IMR-90 (cell line): ENCODE results near the gene ANKS4B. TPM values are rescaled to one million over a fixed set of nuclear protein-coding genes. Genes with fewer than 3 reads are reported as not detected.

Experiments used
- ATAC-seq: fragments of 200-7000 bp; cut with Tn5 transposase; 2 replicates; pipeline ENCODE4 v1.9.1; 2020; ENCODE audit warnings: low read depth, mild to moderate bottlenecking, moderate library complexity
- BruUV-seq: library from RNA; stranded (reverse); fragments of 400-500 nt; replicated peaks from 2 replicates; lab custom pipeline; 2021; lab: Mats Ljungman, UMichigan
- CTCF ChIA-PET: fragments of 300-600 bp; formaldehyde crosslinking; extraction: SDS; loops from one replicate; lab custom pipeline; 2021; ENCODE audit warnings: antibody characterized with exemption; lab: Yijun Ruan, JAX
- POLR2A ChIA-PET: fragments of 300-600 bp; sonication (Branson Sonifier 250); formaldehyde crosslinking; loops from one replicate; lab custom pipeline; 2022; ENCODE audit warnings: antibody characterized with exemption; ENCODE audit not compliant: unreplicated experiment; lab: Charles Lee
- DNase-seq: peaks from one replicate; pipeline ENCODE4 v3.0.0; 2013
- H2AFZ ChIP-seq: replicated peaks from 2 replicates; pipeline ENCODE3; 2013; ENCODE audit warnings: low read length, mild to moderate bottlenecking; ENCODE audit not compliant: poor library complexity
- H2AK5ac ChIP-seq: 2 replicates; pipeline ENCODE4 v1.6.1; 2013; ENCODE audit warnings: low read depth, low read length, inconsistent platforms
- H2AK9ac ChIP-seq: replicated peaks from 2 replicates; pipeline ENCODE3; 2013; ENCODE audit warnings: mild to moderate bottlenecking, low read depth, low read length, moderate library complexity; ENCODE audit not compliant: poor library complexity
- H2BK120ac ChIP-seq: 2 replicates; pipeline ENCODE4 v1.6.1; 2013; ENCODE audit warnings: low read depth, low read length, inconsistent platforms
- H2BK15ac ChIP-seq: 3 replicates; pipeline ENCODE4 v1.6.1; 2013; ENCODE audit warnings: low read depth, low read length, inconsistent platforms
- H2BK20ac ChIP-seq: 2 replicates; pipeline ENCODE4 v1.6.1; 2013; ENCODE audit warnings: low read depth, mild to moderate bottlenecking, inconsistent platforms, low read length, moderate library complexity
- H2BK5ac ChIP-seq: 2 replicates; pipeline ENCODE4 v1.6.1; 2013; ENCODE audit warnings: mild to moderate bottlenecking, low read depth, low read length, inconsistent platforms; ENCODE audit not compliant: poor library complexity, severe bottlenecking
- H3K14ac ChIP-seq: replicated peaks from 2 replicates; pipeline ENCODE4 v1.6.1; 2013; ENCODE audit warnings: low read depth, low read length, inconsistent platforms
- H3K18ac ChIP-seq: 2 replicates; pipeline ENCODE4 v1.6.1; 2013; ENCODE audit warnings: low read depth, low read length, control low read depth
- H3K23ac ChIP-seq: 2 replicates; pipeline ENCODE4 v1.6.1; 2013; ENCODE audit warnings: low read depth, low read length, inconsistent platforms
- H3K27ac ChIP-seq: 2 replicates; pipeline ENCODE4 v1.5.1; 2013; ENCODE audit warnings: mild to moderate bottlenecking, control low read depth, low read length; ENCODE audit not compliant: insufficient read depth
- H3K27me3 ChIP-seq: 2 replicates; pipeline ENCODE4 v1.6.1; 2013; ENCODE audit warnings: low read length; ENCODE audit not compliant: control insufficient read depth, insufficient read depth
- H3K36me3 ChIP-seq: 2 replicates; pipeline ENCODE4 v1.6.1; 2013; ENCODE audit warnings: low read length, mixed read lengths; ENCODE audit not compliant: control insufficient read depth, insufficient read depth
- H3K4ac ChIP-seq: 2 replicates; pipeline ENCODE4 v1.6.1; 2013; ENCODE audit warnings: low read depth, low read length, inconsistent platforms
- H3K4me1 ChIP-seq: 2 replicates; pipeline ENCODE4 v1.6.1; 2013; ENCODE audit warnings: low read length, mixed read lengths; ENCODE audit not compliant: control insufficient read depth, insufficient read depth
- H3K4me2 ChIP-seq: 2 replicates; pipeline ENCODE4 v1.6.1; 2013; ENCODE audit warnings: low read depth, mild to moderate bottlenecking, control low read depth, low read length, moderate library complexity
- H3K4me3 ChIP-seq: 2 replicates; pipeline ENCODE4 v1.5.1; 2013; ENCODE audit warnings: low read depth, mild to moderate bottlenecking, control low read depth, low read length, moderate library complexity; ENCODE audit not compliant: insufficient read depth
- H3K56ac ChIP-seq: 2 replicates; pipeline ENCODE4 v1.6.1; 2013; ENCODE audit warnings: low read length, inconsistent platforms; ENCODE audit not compliant: insufficient read depth; ENCODE audit errors: extremely low read depth
- H3K79me1 ChIP-seq, 2 experiments: 2 replicates each; pipeline ENCODE4 v1.6.1; 2013; ENCODE audit warnings: low read length in 2 of 2, inconsistent platforms in 1 of 2, low read depth in 1 of 2
- H3K9ac ChIP-seq: 2 replicates; pipeline ENCODE4 v1.6.1; 2013; ENCODE audit warnings: low read depth, low read length, control low read depth
- H3K9me1 ChIP-seq: 2 replicates; pipeline ENCODE4 v1.6.1; 2013; ENCODE audit warnings: low read length, inconsistent platforms; ENCODE audit not compliant: insufficient read depth
- H3K9me3 ChIP-seq: 2 replicates; pipeline ENCODE4 v1.6.1; 2013; ENCODE audit warnings: low read length; ENCODE audit not compliant: control insufficient read depth, insufficient read depth
- H4K20me1 ChIP-seq: 2 replicates; pipeline ENCODE4 v1.6.1; 2013; ENCODE audit warnings: low read length, inconsistent platforms; ENCODE audit not compliant: insufficient read depth
- H4K5ac ChIP-seq: 2 replicates; pipeline ENCODE4 v1.6.1; 2013; ENCODE audit warnings: mild to moderate bottlenecking, low read depth, low read length, control low read depth
- H4K8ac ChIP-seq, 2 experiments: 2 replicates each; pipeline ENCODE4 v1.6.1; 2013; ENCODE audit warnings: low read depth in 2 of 2, low read length in 2 of 2, control low read depth in 1 of 2, inconsistent platforms in 1 of 2
- H4K91ac ChIP-seq: 2 replicates; pipeline ENCODE4 v1.6.1; 2013; ENCODE audit warnings: low read depth, low read length, inconsistent platforms; ENCODE audit not compliant: insufficient read depth
- BHLHE40 ChIP-seq: fragments of 150-350 bp; IDR thresholded peaks from 2 replicates; pipeline ENCODE4 v1.6.1; 2016; ENCODE audit warnings: mild to moderate bottlenecking, low read depth, low read length
- CEBPB ChIP-seq: IDR thresholded peaks from 2 replicates; pipeline ENCODE4 v1.6.1; 2012; ENCODE audit warnings: low read depth, low read length, improper control_type of control experiment
- ELK1 ChIP-seq: fragments of 150-350 bp; IDR thresholded peaks from 2 replicates; pipeline ENCODE4 v1.6.1; 2016; ENCODE audit warnings: low read depth, mild to moderate bottlenecking, low read length, moderate library complexity, borderline replicate concordance
- MAFK ChIP-seq: IDR thresholded peaks from 2 replicates; pipeline ENCODE4 v1.6.1; 2012; ENCODE audit warnings: low read depth, low read length, improper control_type of control experiment
- MAZ ChIP-seq: IDR thresholded peaks from 2 replicates; pipeline ENCODE4 v1.6.1; 2012; ENCODE audit warnings: low read depth, mild to moderate bottlenecking, low read length, improper control_type of control experiment, moderate library complexity, borderline replicate concordance
- POLR2A ChIP-seq: IDR thresholded peaks from 2 replicates; pipeline ENCODE4 v1.6.1; 2012; ENCODE audit warnings: mild to moderate bottlenecking, low read depth, low read length
- RAD21 ChIP-seq: IDR thresholded peaks from 2 replicates; pipeline ENCODE4 v1.6.1; 2012; ENCODE audit warnings: low read length, improper control_type of control experiment
- RCOR1 ChIP-seq: IDR thresholded peaks from 2 replicates; pipeline ENCODE4 v1.6.1; 2012; ENCODE audit warnings: mild to moderate bottlenecking, low read length, improper control_type of control experiment; ENCODE audit not compliant: insufficient replicate concordance
- RFX5 ChIP-seq: IDR thresholded peaks from 2 replicates; pipeline ENCODE4 v1.8.0; 2012; ENCODE audit warnings: low read depth, mild to moderate bottlenecking, low read length, moderate library complexity
- SMC3 ChIP-seq: fragments of 150-350 bp; IDR thresholded peaks from 2 replicates; pipeline ENCODE4 v1.6.1; 2016; ENCODE audit warnings: low read depth, mild to moderate bottlenecking, antibody characterized with exemption, low read length, moderate library complexity
- WGBS, 2 experiments: methylation state at CpG; one replicate each; pipeline versions ENCODE4 v1.1.5 to v1.1.7; 2013; ENCODE audit warnings: missing lambda C conversion rate in 2 of 2; ENCODE audit not compliant: insufficient read length in 1 of 2; ENCODE audit errors: extremely low coverage in 2 of 2; 5-methylcytosine and 5-hydroxymethylcytosine counted together
- dilution Hi-C: fragments of 300-500 bp; cut with HindIII; formaldehyde crosslinking; loops from one replicate; pipeline ENCODE4 v1.14.3; 2018; ENCODE audit warnings: low sequenced_read_pairs; ENCODE audit not compliant: unreplicated experiment
- in situ Hi-C: fragments of 300-500 bp; cut with MboI; formaldehyde crosslinking; loops from 3 replicates; pipeline ENCODE4 v1.14.3; 2019; ENCODE audit warnings: low sequenced_read_pairs, inconsistent platforms, mixed read lengths
- intact Hi-C: fragments of 100-400 bp; cut with micrococcal nuclease; formaldehyde crosslinking; loops from 2 replicates; pipeline ENCODE4 v1.10.0; 2022
- polyA plus RNA-seq, 3 experiments: library from polyadenylated mRNA; depleted of rRNA; stranded (reverse); fragments of >200 nt; gene quantifications; 2 replicates each; pipeline ENCODE4 v1.2.3, GENCODE V29; 2012; ENCODE audit warnings: low replicate concordance in 1 of 3
- total RNA-seq: library from RNA; depleted of rRNA; stranded (reverse); fragments of >200 nt; gene quantifications from 2 replicates; pipeline ENCODE4 v1.2.3, GENCODE V29; 2012
- TF ChIP-seq, protein P1 (sequence below): conservative IDR thresholded peaks from 2 replicates; pipeline ENCODE4 v1.5.1; 2012; ENCODE audit warnings: mild to moderate bottlenecking, low read depth, low read length, improper control_type of control experiment
- TF ChIP-seq, protein P2 (sequence below): fragments of 150-350 bp; IDR thresholded peaks from 2 replicates; pipeline ENCODE4 v1.6.1; 2017; ENCODE audit warnings: mild to moderate bottlenecking, antibody characterized with exemption, low read length, low read depth

The ANKS4B gene
- total and polyA plus RNA-seq, 2 of the 4 experiments (the other 2 are of a cell fraction) = not detected

GRCh38 chr16:21264571-21265036, 31.1 kb downstream of the ANKS4B start:
- H2BK20ac ChIP-seq = no peak overlapping the region
- BruUV-seq = no TSS peak
- no peak overlapping the region for H2AK5ac ChIP-seq
- no peak overlapping the region for H3K14ac ChIP-seq
- H3K79me1 ChIP-seq = no peaks in the 10 kb centered on the region
- TF ChIP-seq, protein P1, sequence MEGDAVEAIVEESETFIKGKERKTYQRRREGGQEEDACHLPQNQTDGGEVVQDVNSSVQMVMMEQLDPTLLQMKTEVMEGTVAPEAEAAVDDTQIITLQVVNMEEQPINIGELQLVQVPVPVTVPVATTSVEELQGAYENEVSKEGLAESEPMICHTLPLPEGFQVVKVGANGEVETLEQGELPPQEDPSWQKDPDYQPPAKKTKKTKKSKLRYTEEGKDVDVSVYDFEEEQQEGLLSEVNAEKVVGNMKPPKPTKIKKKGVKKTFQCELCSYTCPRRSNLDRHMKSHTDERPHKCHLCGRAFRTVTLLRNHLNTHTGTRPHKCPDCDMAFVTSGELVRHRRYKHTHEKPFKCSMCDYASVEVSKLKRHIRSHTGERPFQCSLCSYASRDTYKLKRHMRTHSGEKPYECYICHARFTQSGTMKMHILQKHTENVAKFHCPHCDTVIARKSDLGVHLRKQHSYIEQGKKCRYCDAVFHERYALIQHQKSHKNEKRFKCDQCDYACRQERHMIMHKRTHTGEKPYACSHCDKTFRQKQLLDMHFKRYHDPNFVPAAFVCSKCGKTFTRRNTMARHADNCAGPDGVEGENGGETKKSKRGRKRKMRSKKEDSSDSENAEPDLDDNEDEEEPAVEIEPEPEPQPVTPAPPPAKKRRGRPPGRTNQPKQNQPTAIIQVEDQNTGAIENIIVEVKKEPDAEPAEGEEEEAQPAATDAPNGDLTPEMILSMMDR = no peak
- no peak for TF ChIP-seq ELK1
- TF ChIP-seq, protein P2, sequence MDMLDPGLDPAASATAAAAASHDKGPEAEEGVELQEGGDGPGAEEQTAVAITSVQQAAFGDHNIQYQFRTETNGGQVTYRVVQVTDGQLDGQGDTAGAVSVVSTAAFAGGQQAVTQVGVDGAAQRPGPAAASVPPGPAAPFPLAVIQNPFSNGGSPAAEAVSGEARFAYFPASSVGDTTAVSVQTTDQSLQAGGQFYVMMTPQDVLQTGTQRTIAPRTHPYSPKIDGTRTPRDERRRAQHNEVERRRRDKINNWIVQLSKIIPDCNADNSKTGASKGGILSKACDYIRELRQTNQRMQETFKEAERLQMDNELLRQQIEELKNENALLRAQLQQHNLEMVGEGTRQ = no peak
- no peak for TF ChIP-seq RCOR1
- no peak for TF ChIP-seq MAFK
- no peak for TF ChIP-seq BHLHE40
- TF ChIP-seq POLR2A = no peak
- no peak for TF ChIP-seq RFX5
- TF ChIP-seq SMC3 = no peak
- no peak for TF ChIP-seq CEBPB
- no peak for TF ChIP-seq RAD21
- TF ChIP-seq MAZ = no peak
- H3K4me1 ChIP-seq = no peaks in the 10 kb centered on the region; the same call in 1 of the 2 replicates
- no peaks in the 10 kb centered on the region for H3K36me3 ChIP-seq
- intact Hi-C loops (no loop called here), in situ Hi-C loops (no loop called here), dilution Hi-C loops (no loop called here)
- DNase-seq = no peak
- no peak overlapping the region for H3K18ac ChIP-seq
- H2AFZ ChIP-seq = no peak overlapping the region
- H4K91ac ChIP-seq = no peak overlapping the region
- H3K27ac ChIP-seq = no peak overlapping the region
- no peak overlapping the region for H3K9ac ChIP-seq
- no peak overlapping the region for H4K8ac ChIP-seq
- H4K20me1 ChIP-seq = no peaks in the 10 kb centered on the region
- no peaks in the 10 kb centered on the region for H3K9me3 ChIP-seq
- no peak overlapping the region for H2BK5ac ChIP-seq
- no CpG with 5 or more reads among the region's 4 CpGs for WGBS, 2 experiments
- ChIA-PET CTCF (no interaction called here), POLR2A (no interaction called here)
- H4K5ac ChIP-seq = no peak overlapping the region
- no peak overlapping the region for H3K4me2 ChIP-seq
- H3K56ac ChIP-seq = no peak overlapping the region
- peaks cover 3% of the 10 kb centered on the region for H3K27me3 ChIP-seq
- 0 out of 2 replicates have a peak, but pooled peaks cover 3% of the 10 kb centered on the region for H3K9me1 ChIP-seq
- no peak overlapping the region for H3K23ac ChIP-seq
- H2AK9ac ChIP-seq = no peak overlapping the region
- no peak overlapping the region for H2BK120ac ChIP-seq
- ATAC-seq = no peak
- H3K4me3 ChIP-seq = no peak overlapping the region
- no peak overlapping the region for H3K4ac ChIP-seq
- H2BK15ac ChIP-seq = no peak overlapping the region
